ENCODE measurements around the gene NAGA.

Gene NAGA

GRCh38 chr22:42084874-42085273 lies 14.3 kb upstream of the NAGA start:
- Histone ChIP-seq H3K27me3 (replicated peaks in 2 of 5; ENCODE audit: control insufficient read depth in 4 of 5, insufficient read depth in 5 of 5, low read length in 4 of 5) (no peaks in the 10 kb centered on the region), H3K36me3 (ENCODE audit: control insufficient read depth in 4 of 4, insufficient read depth in 4 of 4, low read length in 3 of 4) (peaks cover 12 to 57% (median 47%) of the 10 kb centered on the region in 4 experiments), H3K4me3 (ENCODE audit: control insufficient read depth in 1 of 7, extremely low read depth in 1 of 7, insufficient read depth in 4 of 7, low read depth in 2 of 7, low read length in 6 of 7) (no peak overlapping the region), H3K9me3 (ENCODE audit: control extremely low read depth in 1 of 5, control insufficient read depth in 4 of 5, insufficient read depth in 2 of 5, low read depth in 1 of 5, low read length in 4 of 5) (peaks cover 0 to 4% (median 0%) of the 10 kb centered on the region in 5 experiments), H3K27ac (ENCODE audit: insufficient read depth in 1 of 2, low read depth in 1 of 2, low read length in 2 of 2, poor library complexity in 1 of 2, severe bottlenecking in 2 of 2) (no peak overlapping the region), H3K4me1 (ENCODE audit: control extremely low read depth in 1 of 4, control insufficient read depth in 4 of 4, insufficient read depth in 4 of 4, low read length in 3 of 4) (peaks cover 5 to 19% (median 8%) of the 10 kb centered on the region in 4 experiments)
- no peak for DNase-seq
- WGBS (ENCODE audit: insufficient coverage) = 88% methylated on average over 5 of the region's 8 CpGs
- ChIA-PET CTCF (no interaction called here), POLR2A (no interaction called here)

- Histone ChIP-seq H3K4me3 (ENCODE audit: control insufficient read depth in 1 of 7, extremely low read depth in 1 of 7, insufficient read depth in 4 of 7, low read depth in 2 of 7, low read length in 6 of 7) (no peak overlapping the region), H3K4me1 (ENCODE audit: control extremely low read depth in 1 of 4, control insufficient read depth in 4 of 4, insufficient read depth in 4 of 4, low read length in 3 of 4) (peaks cover 5 to 19% (median 11%) of the 10 kb centered on the region in 4 experiments), H3K36me3 (ENCODE audit: control insufficient read depth in 4 of 4, insufficient read depth in 4 of 4, low read length in 3 of 4) (peaks cover 12 to 52% (median 43%) of the 10 kb centered on the region in 4 experiments), H3K27ac (ENCODE audit: insufficient read depth in 1 of 2, low read depth in 1 of 2, low read length in 2 of 2, poor library complexity in 1 of 2, severe bottlenecking in 2 of 2) (no peak overlapping the region), H3K27me3 (replicated peaks in 2 of 5; ENCODE audit: control insufficient read depth in 4 of 5, insufficient read depth in 5 of 5, low read length in 4 of 5) (no peaks in the 10 kb centered on the region), H3K9me3 (ENCODE audit: control extremely low read depth in 1 of 5, control insufficient read depth in 4 of 5, insufficient read depth in 2 of 5, low read depth in 1 of 5, low read length in 4 of 5) (no peaks in the 10 kb centered on the region)
- ChIA-PET POLR2A (no interaction called here), CTCF (no interaction called here)
- 100% methylated on average over 3 of the region's 4 CpGs for WGBS (ENCODE audit: insufficient coverage)
- DNase-seq = no peak
Observed at GRCh38 chr22:42083119-42083518, 12.5 kb upstream of the NAGA start.

- peaks cover 0 to 3% (median 0%) of the 10 kb centered on the region in 5 experiments for H3K9me3 ChIP-seq (ENCODE audit: control extremely low read depth in 1 of 5, control insufficient read depth in 4 of 5, insufficient read depth in 2 of 5, low read depth in 1 of 5, low read length in 4 of 5)
- 0% methylated on average over 7 of the region's 14 CpGs for WGBS (ENCODE audit: insufficient coverage)
- H3K36me3 ChIP-seq (ENCODE audit: control insufficient read depth in 4 of 4, insufficient read depth in 4 of 4, low read length in 3 of 4) = peaks cover 6 to 45% (median 33%) of the 10 kb centered on the region in 4 experiments
- H3K4me3 ChIP-seq (ENCODE audit: control insufficient read depth in 1 of 7, extremely low read depth in 1 of 7, insufficient read depth in 4 of 7, low read depth in 2 of 7, low read length in 6 of 7) = peak overlapping the region; percentile 63 to 91 (median 83)
- H3K4me1 ChIP-seq (ENCODE audit: control extremely low read depth in 1 of 4, control insufficient read depth in 4 of 4, insufficient read depth in 4 of 4, low read length in 3 of 4) = peaks cover 5 to 19% (median 11%) of the 10 kb centered on the region in 4 experiments
- POLR2A ChIA-PET = interaction anchor here (2.4 kb wide), 1 partner anchor 9 kb away, joined by 31 read pairs; the partner anchor contains the start of gene NDUFA6
- peak overlapping the region; percentile 90 to 97 for H3K27ac ChIP-seq (ENCODE audit: insufficient read depth in 1 of 2, low read depth in 1 of 2, low read length in 2 of 2, poor library complexity in 1 of 2, severe bottlenecking in 2 of 2)
- no peaks in the 10 kb centered on the region for H3K27me3 ChIP-seq (replicated peaks in 2 of 5; ENCODE audit: control insufficient read depth in 4 of 5, insufficient read depth in 5 of 5, low read length in 4 of 5)
- DNase-seq = peak in 1 of 3 donors; percentile 10
- CTCF ChIA-PET = interaction anchor here (0.8 to 4.2 kb wide), 3 partner anchors 10 to 37 kb away, joined by 3 to 29 read pairs (median 3); partner anchors contain the start of gene NDUFA6
Observed at GRCh38 chr22:42080287-42080686, 9.7 kb upstream of the NAGA start.

GRCh38 chr22:42079319-42080251 lies 9.0 kb upstream of the NAGA start, which contains the start of gene SMDT1:
Gene SMDT1 (plus strand): TSS chr22:42079700. CDS start chr22:42079769, 69 bp downstream.
- no peaks in the 10 kb centered on the region for H3K27me3 ChIP-seq (replicated peaks in 2 of 5; ENCODE audit: control insufficient read depth in 4 of 5, insufficient read depth in 5 of 5, low read length in 4 of 5)
- under 1% methylated on average over 52 of the region's 71 CpGs for WGBS (ENCODE audit: insufficient coverage)
- ChIA-PET POLR2A (interaction anchor here (2.4 kb wide), 1 partner anchor 10 kb away, joined by 31 read pairs; the partner anchor contains the start of gene NDUFA6), CTCF (interaction anchor here (0.8 to 4.2 kb wide), 2 partner anchors 11 to 29 kb away, joined by 3 to 29 read pairs; partner anchors contain the start of gene NDUFA6)
- H3K27ac ChIP-seq (ENCODE audit: insufficient read depth in 1 of 2, low read depth in 1 of 2, low read length in 2 of 2, poor library complexity in 1 of 2, severe bottlenecking in 2 of 2) = peak within 1 kb of the TSS; percentile 90 to 97
- peaks cover 0 to 3% (median 0%) of the 10 kb centered on the region in 5 experiments for H3K9me3 ChIP-seq (ENCODE audit: control extremely low read depth in 1 of 5, control insufficient read depth in 4 of 5, insufficient read depth in 2 of 5, low read depth in 1 of 5, low read length in 4 of 5)
- H3K4me3 ChIP-seq (ENCODE audit: control insufficient read depth in 1 of 7, extremely low read depth in 1 of 7, insufficient read depth in 4 of 7, low read depth in 2 of 7, low read length in 6 of 7) = peak within 1 kb of the TSS; percentile 63 to 91 (median 83)
- peaks cover 6 to 38% (median 27%) of the 10 kb centered on the region in 4 experiments for H3K36me3 ChIP-seq (ENCODE audit: control insufficient read depth in 4 of 4, insufficient read depth in 4 of 4, low read length in 3 of 4)
- peak; percentile 98 to 100 (median 99) for DNase-seq
- peaks cover 5 to 25% (median 14%) of the 10 kb centered on the region in 4 experiments for H3K4me1 ChIP-seq (ENCODE audit: control extremely low read depth in 1 of 4, control insufficient read depth in 4 of 4, insufficient read depth in 4 of 4, low read length in 3 of 4)

GRCh38 chr22:42078469-42079318 lies 8.1 kb upstream of the NAGA start:
- H3K4me1 ChIP-seq (ENCODE audit: control extremely low read depth in 1 of 4, control insufficient read depth in 4 of 4, insufficient read depth in 4 of 4, low read length in 3 of 4) = peaks cover 5 to 32% (median 18%) of the 10 kb centered on the region in 4 experiments
- peaks cover 6 to 30% (median 23%) of the 10 kb centered on the region in 4 experiments for H3K36me3 ChIP-seq (ENCODE audit: control insufficient read depth in 4 of 4, insufficient read depth in 4 of 4, low read length in 3 of 4)
- POLR2A ChIA-PET = interaction anchor here (0.6 to 2.4 kb wide), 2 partner anchors 11 to 22 kb away, joined by 4 to 31 read pairs; partner anchors contain the start of gene NDUFA6
- 78% methylated on average over 17 of the region's 24 CpGs for WGBS (ENCODE audit: insufficient coverage)
- H3K27ac ChIP-seq (ENCODE audit: insufficient read depth in 1 of 2, low read depth in 1 of 2, low read length in 2 of 2, poor library complexity in 1 of 2, severe bottlenecking in 2 of 2) = peak overlapping the region; percentile 90 to 97
- H3K27me3 ChIP-seq (replicated peaks in 2 of 5; ENCODE audit: control insufficient read depth in 4 of 5, insufficient read depth in 5 of 5, low read length in 4 of 5) = no peaks in the 10 kb centered on the region
- peaks cover 0 to 3% (median 0%) of the 10 kb centered on the region in 5 experiments for H3K9me3 ChIP-seq (ENCODE audit: control extremely low read depth in 1 of 5, control insufficient read depth in 4 of 5, insufficient read depth in 2 of 5, low read depth in 1 of 5, low read length in 4 of 5)
- CTCF ChIA-PET = interaction anchor here (0.5 to 4.2 kb wide), 2 partner anchors 12 to 247 kb away, joined by 4 to 29 read pairs; partner anchors contain the start of gene NDUFA6
- peak overlapping the region; percentile 55 to 91 (median 81) for H3K4me3 ChIP-seq (ENCODE audit: control insufficient read depth in 1 of 7, extremely low read depth in 1 of 7, insufficient read depth in 4 of 7, low read depth in 2 of 7, low read length in 6 of 7)
- no peak for DNase-seq

GRCh38 chr22:42077486-42078125 lies 7.0 kb upstream of the NAGA start:
- H3K27ac ChIP-seq (ENCODE audit: insufficient read depth in 1 of 2, low read depth in 1 of 2, low read length in 2 of 2, poor library complexity in 1 of 2, severe bottlenecking in 2 of 2) = peak overlapping the region in 1 of 2 experiments; percentile 97

More at GRCh38 chr22:42077486-42078125, 7.0 kb upstream of the NAGA start:
- Histone ChIP-seq H3K4me3 (ENCODE audit: control insufficient read depth in 1 of 7, extremely low read depth in 1 of 7, insufficient read depth in 4 of 7, low read depth in 2 of 7, low read length in 6 of 7) (no peak overlapping the region), H3K4me1 (ENCODE audit: control extremely low read depth in 1 of 4, control insufficient read depth in 4 of 4, insufficient read depth in 4 of 4, low read length in 3 of 4) (peaks cover 5 to 35% (median 20%) of the 10 kb centered on the region in 4 experiments), H3K36me3 (ENCODE audit: control insufficient read depth in 4 of 4, insufficient read depth in 4 of 4, low read length in 3 of 4) (peaks cover 1 to 21% (median 12%) of the 10 kb centered on the region in 4 experiments), H3K27me3 (replicated peaks in 2 of 5; ENCODE audit: control insufficient read depth in 4 of 5, insufficient read depth in 5 of 5, low read length in 4 of 5) (no peaks in the 10 kb centered on the region), H3K9me3 (ENCODE audit: control extremely low read depth in 1 of 5, control insufficient read depth in 4 of 5, insufficient read depth in 2 of 5, low read depth in 1 of 5, low read length in 4 of 5) (peaks cover 0 to 3% (median 0%) of the 10 kb centered on the region in 5 experiments)
- POLR2A ChIA-PET = interaction anchor here (1.0 kb wide), 1 partner anchor 13 kb away, joined by 3 read pairs; the partner anchor contains the start of gene NDUFA6
- no peak for DNase-seq
- CTCF ChIA-PET = interaction anchor here (1.2 to 4.2 kb wide), 2 partner anchors 13 to 111 kb away, joined by 3 to 29 read pairs; partner anchors contain the start of gene NDUFA6
- WGBS (ENCODE audit: insufficient coverage) = 94% methylated on average over 21 of the region's 21 CpGs
